ENCODE measurements around the gene THAP4. TPM values are rescaled to one million over a fixed set of nuclear protein-coding genes. Genes with fewer than 3 reads are reported as not detected.

THAP4 gene
- polyA plus RNA-seq, 2 donors = 37.2 to 52.1 TPM

DNA sequence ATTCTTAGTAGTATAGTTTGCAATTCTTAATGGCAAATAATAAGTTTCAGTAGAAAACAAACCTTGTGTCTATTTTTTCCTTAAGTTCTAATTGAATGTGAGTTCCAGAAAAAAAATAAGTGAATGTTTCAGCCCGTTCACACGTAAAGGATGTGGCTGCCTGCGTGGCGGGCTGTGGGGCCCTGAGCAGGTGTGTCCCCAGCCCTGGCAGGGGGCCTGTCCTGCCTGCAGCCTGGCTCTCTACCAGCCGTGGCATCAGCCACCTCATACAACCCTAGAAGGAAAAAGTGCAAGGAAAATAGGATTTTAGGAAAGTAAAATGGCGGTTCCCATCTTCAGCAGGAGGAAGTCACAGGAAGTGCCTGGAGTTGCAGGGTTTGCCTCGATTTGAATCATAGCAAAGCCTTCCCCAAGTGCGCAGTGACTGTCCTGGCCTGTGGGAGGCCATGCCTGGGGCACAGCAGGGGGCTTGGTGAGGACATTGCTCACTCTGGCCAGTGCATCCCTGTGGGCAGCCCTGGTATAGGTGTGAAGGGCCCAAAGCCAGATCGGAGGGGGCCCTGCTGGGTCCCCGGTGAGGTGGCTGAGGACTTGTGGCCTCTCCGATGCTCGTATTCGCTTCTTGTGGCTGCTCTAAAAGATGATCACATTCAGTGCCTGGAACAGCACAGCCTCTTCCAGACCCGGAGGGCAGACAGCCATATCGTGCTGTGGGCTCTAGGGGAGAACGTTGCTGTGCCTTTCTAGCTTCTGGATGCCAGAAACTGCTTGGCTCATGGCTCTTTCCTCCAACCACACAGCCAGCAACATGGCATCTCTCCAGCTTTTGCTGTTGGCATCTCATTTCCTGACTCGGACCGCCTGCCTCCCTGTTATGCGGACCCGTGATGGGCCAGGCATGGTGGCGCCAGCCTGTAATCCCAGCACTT, 37.1 kb upstream of the THAP4 start:
- H3K4me1 ChIP-seq (ENCODE audit: control insufficient read depth in 2 of 2, insufficient read depth in 2 of 2, low read length in 1 of 2) = peaks cover 0 to 2% of the 10 kb centered on the region in 2 donors
- no peaks in the 10 kb centered on the region for H3K9me3 ChIP-seq (ENCODE audit: control insufficient read depth in 2 of 2, insufficient read depth in 1 of 2, low read depth in 1 of 2, low read length in 1 of 2)
- no peak overlapping the region for H3K27ac ChIP-seq (ENCODE audit: low read depth in 2 of 2, low read length in 1 of 2)
- no peaks in the 10 kb centered on the region for H3K27me3 ChIP-seq (ENCODE audit: control insufficient read depth in 1 of 2, insufficient read depth in 2 of 2, low read length in 2 of 2)
- no peak overlapping the region for H3K4me3 ChIP-seq (ENCODE audit: low read depth in 1 of 2, low read length in 2 of 2)
- 81 to 87% methylated on average over 21 of the region's 21 CpGs for WGBS, 2 donors
- H3K36me3 ChIP-seq (ENCODE audit: control insufficient read depth in 2 of 2, insufficient read depth in 2 of 2, low read length in 1 of 2) = peaks cover 0 to 61% of the 10 kb centered on the region in 2 donors

DNA sequence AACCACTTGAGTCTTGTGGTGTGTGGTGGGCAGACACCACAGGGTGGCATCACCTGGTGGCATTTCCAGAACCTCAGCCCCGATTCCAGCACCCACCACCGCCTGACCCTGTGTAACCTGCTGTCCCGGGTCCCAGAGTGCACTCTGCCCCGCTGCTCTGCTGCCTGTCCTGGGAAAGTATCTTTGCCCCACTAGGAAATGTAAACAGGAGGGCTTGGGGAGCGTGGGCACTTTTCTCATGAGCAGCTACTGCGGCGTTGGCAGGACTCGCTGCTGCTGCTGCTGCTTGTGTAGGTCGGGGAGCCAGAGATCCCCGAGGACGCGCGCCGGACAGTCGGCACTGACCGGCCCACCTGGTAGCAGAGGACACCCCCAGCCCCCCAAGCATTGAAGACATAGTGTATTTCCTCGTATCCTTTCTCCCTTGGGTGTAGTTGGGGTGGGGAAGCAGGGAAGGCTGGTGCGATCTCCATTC, 36.3 kb upstream of the THAP4 start:
- Histone ChIP-seq H3K27ac (ENCODE audit: low read depth in 2 of 2, low read length in 1 of 2) (no peak overlapping the region), H3K27me3 (ENCODE audit: control insufficient read depth in 1 of 2, insufficient read depth in 2 of 2, low read length in 2 of 2) (no peaks in the 10 kb centered on the region), H3K9me3 (ENCODE audit: control insufficient read depth in 2 of 2, insufficient read depth in 1 of 2, low read depth in 1 of 2, low read length in 1 of 2) (no peaks in the 10 kb centered on the region), H3K36me3 (ENCODE audit: control insufficient read depth in 2 of 2, insufficient read depth in 2 of 2, low read length in 1 of 2) (peaks cover 0 to 64% of the 10 kb centered on the region in 2 donors), H3K4me1 (ENCODE audit: control insufficient read depth in 2 of 2, insufficient read depth in 2 of 2, low read length in 1 of 2) (peaks cover 0 to 2% of the 10 kb centered on the region in 2 donors), H3K4me3 (ENCODE audit: low read depth in 1 of 2, low read length in 2 of 2) (no peak overlapping the region)
- 85 to 88% methylated on average over 18 of the region's 18 CpGs for WGBS, 2 donors

DNA sequence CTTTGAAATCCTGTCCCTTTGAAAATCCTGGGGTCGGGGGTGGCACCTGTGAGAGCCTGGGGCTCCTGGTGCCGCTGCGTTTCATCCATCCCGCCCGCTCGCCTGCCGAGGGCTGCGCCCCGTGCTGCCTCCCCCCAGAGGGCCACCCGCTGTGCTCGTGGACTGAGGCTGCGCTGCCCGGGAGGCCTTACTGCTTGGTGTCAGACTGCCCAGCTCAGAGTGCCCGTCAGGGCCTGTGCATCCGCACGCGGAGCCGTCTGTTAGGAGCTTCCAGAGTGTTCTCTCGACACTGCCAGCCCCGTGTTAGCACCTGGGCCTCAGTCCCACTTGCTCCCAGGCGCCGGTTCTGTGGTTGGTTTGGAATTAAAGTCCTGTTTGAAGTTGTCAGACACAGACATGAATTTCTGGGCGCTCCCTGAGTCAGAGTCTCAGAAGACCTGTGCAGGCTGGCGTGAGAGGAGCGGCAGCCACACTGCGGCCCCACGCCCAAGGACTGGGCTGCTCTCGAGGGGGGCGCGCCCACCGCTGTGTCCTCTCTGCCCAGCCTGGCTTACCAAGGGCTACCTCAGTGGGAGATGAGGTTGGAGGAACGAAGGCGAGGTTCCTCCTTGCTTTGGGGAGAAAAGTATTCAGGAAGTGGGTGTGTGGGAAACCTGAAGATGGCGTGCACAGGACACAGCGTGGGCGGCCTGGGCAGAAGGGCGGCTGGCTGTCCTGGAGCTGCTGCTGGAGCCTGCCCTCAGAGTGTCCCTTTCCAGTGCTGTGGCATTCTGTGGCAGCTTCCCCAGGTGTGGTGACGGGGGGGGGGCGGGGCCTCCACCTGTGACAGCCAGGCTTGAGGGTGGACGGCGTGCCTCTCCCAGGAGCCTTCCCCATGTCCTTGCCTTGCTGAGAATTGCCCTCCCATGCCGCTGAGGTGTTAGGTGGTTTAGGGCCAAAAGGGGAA, 35.6 kb upstream of the THAP4 start:
- no peak overlapping the region for H3K4me3 ChIP-seq (ENCODE audit: low read depth in 1 of 2, low read length in 2 of 2)
- H3K4me1 ChIP-seq (ENCODE audit: control insufficient read depth in 2 of 2, insufficient read depth in 2 of 2, low read length in 1 of 2) = peaks cover 0 to 2% of the 10 kb centered on the region in 2 donors
- H3K9me3 ChIP-seq (ENCODE audit: control insufficient read depth in 2 of 2, insufficient read depth in 1 of 2, low read depth in 1 of 2, low read length in 1 of 2) = no peaks in the 10 kb centered on the region
- H3K27ac ChIP-seq (ENCODE audit: low read depth in 2 of 2, low read length in 1 of 2) = no peak overlapping the region
- 79 to 90% methylated on average over 41 to 42 of the region's 42 CpGs for WGBS, 2 donors
- H3K27me3 ChIP-seq (ENCODE audit: control insufficient read depth in 1 of 2, insufficient read depth in 2 of 2, low read length in 2 of 2) = no peaks in the 10 kb centered on the region
- H3K36me3 ChIP-seq (ENCODE audit: control insufficient read depth in 2 of 2, insufficient read depth in 2 of 2, low read length in 1 of 2) = peaks cover 0 to 67% of the 10 kb centered on the region in 2 donors

DNA sequence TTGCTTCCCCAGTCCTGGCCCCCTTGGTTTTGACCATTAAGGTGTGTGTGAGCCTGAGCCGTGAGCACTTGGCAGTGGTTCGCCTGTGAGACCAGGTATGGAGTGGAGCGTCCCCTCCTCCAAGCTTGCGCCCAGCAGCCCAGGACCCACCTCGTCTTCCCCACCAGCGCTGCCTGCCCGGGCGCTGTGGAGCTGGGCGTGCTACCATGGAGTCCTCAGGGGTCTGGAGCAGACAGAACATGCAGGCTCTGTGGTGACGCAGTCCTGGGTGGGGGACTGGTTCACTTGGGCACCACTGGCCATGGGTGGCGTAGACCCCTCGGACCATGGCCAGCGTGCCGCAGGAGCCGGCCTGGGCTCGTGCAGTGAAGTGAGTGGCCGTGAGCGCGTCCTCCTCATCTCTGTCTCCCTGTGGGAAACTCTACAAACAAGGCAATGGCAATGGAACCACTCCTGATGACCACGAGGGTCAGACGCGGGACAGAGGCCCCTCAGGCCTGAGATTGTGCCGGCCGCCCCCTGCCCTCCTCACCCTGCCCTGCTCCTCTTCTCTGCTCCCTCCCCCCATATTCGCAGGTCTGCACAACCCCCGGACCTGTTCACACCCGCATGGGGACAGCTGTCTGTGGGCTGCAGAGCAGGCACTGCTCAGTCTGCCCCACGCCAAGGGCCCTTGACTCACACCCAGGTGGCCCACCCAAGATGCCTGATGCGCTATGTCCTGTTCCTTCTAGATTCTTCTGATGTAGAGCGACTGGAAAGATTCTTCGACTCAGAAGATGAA, 34.7 kb upstream of the THAP4 start:
- 92 to 94% methylated on average over 28 to 31 of the region's 31 CpGs for WGBS, 2 donors
- Histone ChIP-seq H3K9me3 (ENCODE audit: control insufficient read depth in 2 of 2, insufficient read depth in 1 of 2, low read depth in 1 of 2, low read length in 1 of 2) (no peaks in the 10 kb centered on the region), H3K4me3 (ENCODE audit: low read depth in 1 of 2, low read length in 2 of 2) (no peak overlapping the region), H3K27ac (ENCODE audit: low read depth in 2 of 2, low read length in 1 of 2) (no peak overlapping the region), H3K4me1 (ENCODE audit: control insufficient read depth in 2 of 2, insufficient read depth in 2 of 2, low read length in 1 of 2) (peaks cover 0 to 2% of the 10 kb centered on the region in 2 donors), H3K36me3 (ENCODE audit: control insufficient read depth in 2 of 2, insufficient read depth in 2 of 2, low read length in 1 of 2) (peaks cover 0 to 67% of the 10 kb centered on the region in 2 donors), H3K27me3 (ENCODE audit: control insufficient read depth in 1 of 2, insufficient read depth in 2 of 2, low read length in 2 of 2) (no peaks in the 10 kb centered on the region)

DNA sequence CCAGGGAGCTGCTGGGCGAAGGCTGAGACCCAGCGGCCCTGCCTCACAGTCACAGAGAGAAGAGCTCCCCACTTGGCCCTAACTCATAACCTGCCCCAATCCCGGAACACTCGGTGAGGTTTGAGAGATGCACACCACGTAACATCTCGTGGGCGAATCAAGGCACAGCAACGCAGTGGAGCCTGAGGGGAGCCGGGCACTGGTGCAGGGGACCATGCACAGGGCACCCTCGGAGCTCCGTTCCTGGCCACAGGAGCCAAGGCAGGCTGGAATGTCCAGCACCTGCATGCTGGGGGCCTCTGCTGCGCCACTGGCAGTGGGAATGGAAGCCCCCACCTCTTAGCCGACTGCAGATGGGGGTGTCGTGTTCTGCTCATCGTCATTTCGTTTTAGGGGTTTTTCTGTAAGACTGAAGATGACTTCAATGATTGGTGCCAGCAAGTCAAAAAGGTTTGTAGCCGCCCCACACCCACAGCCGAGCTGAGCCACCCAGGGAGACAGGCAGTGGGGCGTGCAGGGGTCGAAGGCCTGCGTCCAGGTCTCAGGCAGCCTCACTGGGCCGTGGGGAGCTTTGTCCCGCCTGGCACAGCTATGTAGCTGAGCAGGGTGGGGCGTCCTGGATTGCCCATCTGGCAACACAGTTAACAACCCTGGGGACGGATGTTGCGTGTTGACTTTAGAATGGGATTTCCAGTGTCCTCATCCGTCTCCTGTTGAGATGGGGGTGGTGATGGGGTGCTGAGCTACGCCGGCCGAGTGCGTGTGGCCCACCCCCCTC, 33.6 kb upstream of the THAP4 start:
- no peaks in the 10 kb centered on the region for H3K27me3 ChIP-seq (ENCODE audit: control insufficient read depth in 1 of 2, insufficient read depth in 2 of 2, low read length in 2 of 2)
- H3K4me1 ChIP-seq (ENCODE audit: control insufficient read depth in 2 of 2, insufficient read depth in 2 of 2, low read length in 1 of 2) = peaks cover 0 to 2% of the 10 kb centered on the region in 2 donors
- no peak overlapping the region for H3K4me3 ChIP-seq (ENCODE audit: low read depth in 1 of 2, low read length in 2 of 2)
- peaks cover 0 to 68% of the 10 kb centered on the region in 2 donors for H3K36me3 ChIP-seq (ENCODE audit: control insufficient read depth in 2 of 2, insufficient read depth in 2 of 2, low read length in 1 of 2)
- no peaks in the 10 kb centered on the region for H3K9me3 ChIP-seq (ENCODE audit: control insufficient read depth in 2 of 2, insufficient read depth in 1 of 2, low read depth in 1 of 2, low read length in 1 of 2)
- WGBS, 2 donors = 88 to 89% methylated on average over 31 of the region's 31 CpGs
- no peak overlapping the region for H3K27ac ChIP-seq (ENCODE audit: low read depth in 2 of 2, low read length in 1 of 2)

DNA sequence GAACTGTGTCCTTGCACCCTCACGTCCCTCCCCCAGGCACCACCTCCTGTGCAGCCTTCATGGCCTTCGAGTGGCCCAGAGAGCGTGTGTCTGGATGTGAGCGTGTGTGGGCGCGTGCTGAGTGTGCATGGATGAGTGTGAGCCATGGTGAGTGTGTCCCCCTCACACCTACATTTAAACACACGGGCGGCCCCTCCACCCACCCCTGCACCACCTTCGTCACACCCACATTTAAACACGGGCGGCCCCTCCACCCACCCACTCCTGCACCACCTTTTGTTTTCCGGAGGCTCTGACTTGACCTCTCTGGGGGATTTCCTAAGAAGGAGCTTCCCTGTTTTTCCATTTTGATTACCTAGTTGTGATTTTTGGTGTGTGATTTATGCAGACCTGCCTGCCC, 31.9 kb upstream of the THAP4 start:
- WGBS, 2 donors = 86 to 89% methylated on average over 12 of the region's 12 CpGs
- H3K27ac ChIP-seq (ENCODE audit: low read depth in 2 of 2, low read length in 1 of 2) = no peak overlapping the region

DNA sequence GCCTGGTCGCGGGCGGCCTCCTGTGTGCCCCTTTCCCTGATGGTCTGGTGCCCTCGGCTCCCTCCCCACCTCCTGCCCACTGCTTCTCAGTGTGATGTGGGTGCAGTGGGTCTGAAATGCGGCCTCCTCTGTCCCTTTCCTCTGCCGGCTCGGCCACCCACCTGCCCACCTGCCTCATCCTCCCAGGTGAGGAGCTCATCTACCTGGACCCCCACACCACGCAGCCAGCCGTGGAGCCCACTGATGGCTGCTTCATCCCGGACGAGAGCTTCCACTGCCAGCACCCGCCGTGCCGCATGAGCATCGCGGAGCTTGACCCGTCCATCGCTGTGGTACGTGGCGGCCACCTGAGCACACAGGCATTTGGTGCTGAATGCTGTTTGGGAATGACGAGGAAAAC, 31.4 kb upstream of the THAP4 start:
- no peaks in the 10 kb centered on the region for H3K27me3 ChIP-seq (ENCODE audit: control insufficient read depth in 1 of 2, insufficient read depth in 2 of 2, low read length in 2 of 2)
- peaks cover 0 to 67% of the 10 kb centered on the region in 2 donors for H3K36me3 ChIP-seq (ENCODE audit: control insufficient read depth in 2 of 2, insufficient read depth in 2 of 2, low read length in 1 of 2)
- no peak overlapping the region for H3K4me3 ChIP-seq (ENCODE audit: low read depth in 1 of 2, low read length in 2 of 2)
- H3K27ac ChIP-seq (ENCODE audit: low read depth in 2 of 2, low read length in 1 of 2) = no peak overlapping the region
- 96% methylated on average over 21 of the region's 21 CpGs for WGBS, 2 donors
- H3K9me3 ChIP-seq (ENCODE audit: control insufficient read depth in 2 of 2, insufficient read depth in 1 of 2, low read depth in 1 of 2, low read length in 1 of 2) = no peaks in the 10 kb centered on the region
- H3K4me1 ChIP-seq (ENCODE audit: control insufficient read depth in 2 of 2, insufficient read depth in 2 of 2, low read length in 1 of 2) = peaks cover 0 to 2% of the 10 kb centered on the region in 2 donors

More for the DNA sequence above, 31.9 kb upstream of the THAP4 start:
- no peaks in the 10 kb centered on the region for H3K9me3 ChIP-seq (ENCODE audit: control insufficient read depth in 2 of 2, insufficient read depth in 1 of 2, low read depth in 1 of 2, low read length in 1 of 2)
- H3K36me3 ChIP-seq (ENCODE audit: control insufficient read depth in 2 of 2, insufficient read depth in 2 of 2, low read length in 1 of 2) = peaks cover 0 to 68% of the 10 kb centered on the region in 2 donors
- no peaks in the 10 kb centered on the region for H3K27me3 ChIP-seq (ENCODE audit: control insufficient read depth in 1 of 2, insufficient read depth in 2 of 2, low read length in 2 of 2)
- peaks cover 0 to 2% of the 10 kb centered on the region in 2 donors for H3K4me1 ChIP-seq (ENCODE audit: control insufficient read depth in 2 of 2, insufficient read depth in 2 of 2, low read length in 1 of 2)
- H3K4me3 ChIP-seq (ENCODE audit: low read depth in 1 of 2, low read length in 2 of 2) = no peak overlapping the region

DNA sequence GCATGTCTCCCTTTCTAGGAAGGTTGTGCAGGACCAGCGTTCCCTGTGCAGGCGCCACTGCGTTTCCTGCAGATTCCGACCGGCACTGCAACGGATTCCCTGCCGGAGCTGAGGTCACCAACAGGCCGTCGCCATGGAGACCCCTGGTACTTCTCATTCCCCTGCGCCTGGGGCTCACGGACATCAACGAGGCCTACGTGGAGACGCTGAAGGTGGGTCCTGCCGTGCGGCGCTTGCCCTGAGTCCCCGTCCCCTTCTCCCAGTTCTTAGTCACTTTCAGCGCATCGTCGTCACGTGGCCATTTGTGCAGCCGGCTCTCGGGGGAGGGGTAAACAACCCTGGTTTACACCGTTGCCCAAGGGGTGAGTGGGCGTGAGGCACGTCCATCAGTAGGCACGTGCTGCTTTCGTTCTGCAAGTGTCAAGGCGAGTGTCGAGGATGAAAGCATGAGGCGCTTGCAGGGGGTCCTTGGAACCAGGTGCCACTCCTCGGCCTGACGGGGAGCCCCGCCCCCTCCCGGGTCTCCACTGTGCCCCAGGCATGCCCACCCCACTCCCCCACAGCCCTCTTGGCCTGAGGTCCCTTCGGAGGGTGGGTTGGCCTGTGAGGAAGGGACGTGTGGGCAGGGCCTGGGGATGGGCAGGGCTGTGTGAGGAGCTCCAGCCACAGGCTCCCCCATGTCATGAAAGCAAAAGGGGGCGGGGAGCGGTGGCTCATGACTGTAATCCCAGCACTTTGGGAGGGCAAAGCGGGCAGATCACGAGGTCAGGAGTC, 29.9 kb upstream of the THAP4 start:
- 80 to 81% methylated on average over 42 of the region's 42 CpGs for WGBS, 2 donors
- Histone ChIP-seq H3K27ac (ENCODE audit: low read depth in 2 of 2, low read length in 1 of 2) (no peak overlapping the region), H3K9me3 (ENCODE audit: control insufficient read depth in 2 of 2, insufficient read depth in 1 of 2, low read depth in 1 of 2, low read length in 1 of 2) (no peaks in the 10 kb centered on the region), H3K27me3 (ENCODE audit: control insufficient read depth in 1 of 2, insufficient read depth in 2 of 2, low read length in 2 of 2) (no peaks in the 10 kb centered on the region), H3K4me3 (ENCODE audit: low read depth in 1 of 2, low read length in 2 of 2) (no peak overlapping the region), H3K36me3 (ENCODE audit: control insufficient read depth in 2 of 2, insufficient read depth in 2 of 2, low read length in 1 of 2) (peaks cover 0 to 53% of the 10 kb centered on the region in 2 donors), H3K4me1 (ENCODE audit: control insufficient read depth in 2 of 2, insufficient read depth in 2 of 2, low read length in 1 of 2) (no peaks in the 10 kb centered on the region)

All from esophagus (tissue), 2 donors.